Coronary artery (tissue), 2 donors: ENCODE data around the gene FARP1.

Experiments used
- DNase-seq: peaks from one replicate; pipeline ENCODE4 v3.0.0-alpha.2; 2017; ENCODE audit warnings: low spot score
- H3K27ac ChIP-seq, 2 donors: fragments of 200-600 bp; sonication (generic); one replicate each; pipeline ENCODE4 v1.5.1; 2016 to 2019
- H3K4me3 ChIP-seq: fragments of 200-600 bp; sonication (generic); 2 replicates; pipeline ENCODE4 v1.5.1; 2016; ENCODE audit warnings: mild to moderate bottlenecking, moderate library complexity
- CTCF ChIP-seq: fragments of 200-600 bp; sonication (generic); IDR thresholded peaks from one replicate; pipeline ENCODE4 v1.5.1; 2019; ENCODE audit warnings: antibody characterized with exemption

FARP1 gene

GRCh38 chr13:98338310-98338709 is 195.4 kb downstream of the FARP1 start:
- Histone ChIP-seq H3K27ac (no peak overlapping the region), H3K4me3 (no peak overlapping the region)
- no peak for DNase-seq
- no peak for TF ChIP-seq CTCF

GRCh38 chr13:98339684-98340425 is 197.0 kb downstream of the FARP1 start:
- DNase-seq, result peak; percentile 4
- no peak for TF ChIP-seq CTCF
- Histone ChIP-seq H3K4me3 (no peak overlapping the region), H3K27ac (no peak overlapping the region)

GRCh38 chr13:98342953-98343352 is 200.1 kb downstream of the FARP1 start:
- no peak for TF ChIP-seq CTCF
- Histone ChIP-seq H3K4me3 (no peak overlapping the region), H3K27ac (no peak overlapping the region)
- DNase-seq, result no peak

GRCh38 chr13:98343461-98343860 is 200.6 kb downstream of the FARP1 start:
- Histone ChIP-seq H3K27ac (no peak overlapping the region), H3K4me3 (no peak overlapping the region)
- no peak for TF ChIP-seq CTCF
- DNase-seq, result peak; percentile 17

GRCh38 chr13:98344392-98344791 is 201.5 kb downstream of the FARP1 start:
- Histone ChIP-seq H3K4me3 (no peak overlapping the region), H3K27ac (no peak overlapping the region)
- no peak for TF ChIP-seq CTCF
- DNase-seq, result peak; percentile 11

- Histone ChIP-seq H3K4me3 (no peak overlapping the region), H3K27ac (no peak overlapping the region)
- no peak for TF ChIP-seq CTCF
- peak; percentile 28 for DNase-seq
Observed at GRCh38 chr13:98345107-98345935, 202.4 kb downstream of the FARP1 start.
